Measurements from ENCODE around the gene ANAPC10. TPM values are rescaled to one million over a fixed set of nuclear protein-coding genes. Genes with fewer than 3 reads are reported as not detected.

Gene ANAPC10
- total RNA-seq, 6 experiments from 2014 or later: 16.3 to 20.0 (median 18.0) TPM

DNA sequence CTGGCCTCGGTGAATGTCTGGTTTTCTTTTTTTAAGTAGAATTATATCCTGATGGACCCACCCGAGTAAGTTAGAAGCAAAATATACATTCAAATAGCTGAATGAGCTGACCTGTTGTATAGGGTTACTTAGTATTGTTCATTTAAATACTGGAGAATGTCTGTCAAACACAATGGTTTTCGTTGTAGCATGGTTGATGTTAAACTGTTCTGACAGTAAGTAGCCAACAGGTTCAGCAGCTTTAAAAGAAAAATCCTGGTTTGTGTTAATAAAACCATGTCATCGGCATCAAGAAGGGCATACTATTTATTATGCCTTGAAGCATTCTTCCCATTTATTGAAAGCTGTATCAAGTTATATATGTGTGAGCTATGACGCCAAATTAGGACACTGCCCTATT lies 149.6 kb downstream of the ANAPC10 start:
- H3K4me1 Mint-ChIP-seq (ENCODE audit: low read depth): no peaks in the 10 kb centered on the region
- no peak for DNase-seq
- H3K27me3 Mint-ChIP-seq (ENCODE audit: insufficient read depth): no peaks in the 10 kb centered on the region
- peaks cover 13% of the 10 kb centered on the region; the same call in 1 of the 2 replicates for H3K9me3 Mint-ChIP-seq
- TF ChIP-seq CTCF (IDR thresholded peaks at IDR 0.05): no peak
- no peaks in the 10 kb centered on the region for H3K36me3 Mint-ChIP-seq (ENCODE audit: low read depth)
- H3K4me3 Mint-ChIP-seq: no peak overlapping the region
- no peak overlapping the region for H3K27ac Mint-ChIP-seq

GRCh38 chr4:144948009-144948408 lies 150.0 kb downstream of the ANAPC10 start:
- Mint-ChIP-seq H3K36me3 (ENCODE audit: low read depth) (no peaks in the 10 kb centered on the region), H3K4me3 (no peak overlapping the region), H3K27me3 (ENCODE audit: insufficient read depth) (no peaks in the 10 kb centered on the region), H3K27ac (no peak overlapping the region), H3K9me3 (peaks cover 11% of the 10 kb centered on the region; the same call in 1 of the 2 replicates), H3K4me1 (ENCODE audit: low read depth) (no peaks in the 10 kb centered on the region)
- no peak for DNase-seq
- TF ChIP-seq CTCF (IDR thresholded peaks at IDR 0.05): no peak

Other genes with a start within 250 kb of the ANAPC10 start
- gene ABCE1, start 115 bp upstream of the ANAPC10 start, total RNA-seq (2021; fragmentation: NEBNext Ultra II Directional; extraction: Animal tissue kit (Norgen Biotek cat#: 25700)): 10 to 100 TPM; 80.9 to 95.1 (median 86.0) TPM
- 10 to 100 TPM; 25.1 to 32.2 (median 27.3) TPM for gene OTUD4, start 82.4 kb upstream of the ANAPC10 start, total RNA-seq (2021; fragmentation: NEBNext Ultra II Directional; extraction: Animal tissue kit (Norgen Biotek cat#: 25700))